DOHH2 (cell line): ENCODE measurements around the gene MYCL.
A peak's percentile ranks its signal among the peaks of the same experiment; 100 is the strongest.

Experiments used
- H3F3A ChIP-seq: fragments of 200-600 bp; sonication (generic), shearing (Covaris generic); 2 replicates; pipeline ENCODE4 v1.6.0; 2016; ENCODE audit warnings: antibody characterized with exemption, mild to moderate bottlenecking; ENCODE audit not compliant: control insufficient read depth, insufficient read depth
- H3K27ac ChIP-seq: fragments of 200-600 bp; sonication (generic); 2 replicates; pipeline ENCODE4 v1.5.1; 2014; ENCODE audit warnings: low read depth, mild to moderate bottlenecking, low read length, moderate library complexity
- H3K27me3 ChIP-seq: fragments of 200-600 bp; sonication (generic); 2 replicates; pipeline ENCODE4 v1.6.1; 2014; ENCODE audit warnings: mild to moderate bottlenecking, low read length, mixed read lengths; ENCODE audit not compliant: control insufficient read depth
- H3K36me3 ChIP-seq: fragments of 200-600 bp; sonication (generic); 2 replicates; pipeline ENCODE4 v1.6.1; 2014; ENCODE audit warnings: mild to moderate bottlenecking, low read length, moderate library complexity, mixed read lengths; ENCODE audit not compliant: control insufficient read depth
- H3K4me1 ChIP-seq: fragments of 200-600 bp; sonication (generic); 2 replicates; pipeline ENCODE4 v1.6.1; 2014; ENCODE audit warnings: mild to moderate bottlenecking, low read length, mixed read lengths; ENCODE audit not compliant: control insufficient read depth
- H3K4me2 ChIP-seq: fragments of 200-600 bp; sonication (generic); 2 replicates; pipeline ENCODE4 v1.6.0; 2014; ENCODE audit warnings: mild to moderate bottlenecking, low read length, moderate library complexity
- H3K4me3 ChIP-seq: fragments of 200-600 bp; sonication (generic); 2 replicates; pipeline ENCODE4 v1.5.1; 2014; ENCODE audit warnings: mild to moderate bottlenecking, low read length, mixed read lengths
- H3K79me2 ChIP-seq: fragments of 200-600 bp; sonication (generic); 2 replicates; pipeline ENCODE4 v1.6.1; 2014; ENCODE audit warnings: mild to moderate bottlenecking, low read length, mixed read lengths; ENCODE audit not compliant: control insufficient read depth
- H3K9me2 ChIP-seq: fragments of 200-600 bp; sonication (generic); replicated peaks from 2 replicates; pipeline ENCODE4 v1.6.1; 2014; ENCODE audit warnings: mild to moderate bottlenecking, low read length, mixed read lengths; ENCODE audit not compliant: control insufficient read depth
- H3K9me3 ChIP-seq: fragments of 200-600 bp; sonication (generic); 2 replicates; pipeline ENCODE4 v1.6.1; 2014; ENCODE audit warnings: antibody characterized with exemption, low read length, mixed read lengths; ENCODE audit not compliant: control insufficient read depth, insufficient read depth
- H4K20me1 ChIP-seq: fragments of 200-600 bp; sonication (generic); 2 replicates; pipeline ENCODE4 v1.6.0; 2014; ENCODE audit warnings: low read depth, mild to moderate bottlenecking, antibody characterized with exemption, low read length, moderate library complexity; ENCODE audit not compliant: control insufficient read depth, insufficient read depth
- CTCF ChIP-seq: fragments of 200-600 bp; sonication (generic); IDR thresholded peaks from one replicate; pipeline ENCODE4 v1.5.1; 2014; ENCODE audit warnings: antibody characterized with exemption, mild to moderate bottlenecking, low read depth, low read length; ENCODE audit not compliant: poor library complexity, severe bottlenecking
- EZH2phosphoT487 ChIP-seq: fragments of 200-600 bp; sonication (generic); IDR thresholded peaks from 2 replicates; pipeline ENCODE4 v1.6.1; 2017; ENCODE audit warnings: borderline replicate concordance, mild to moderate bottlenecking, antibody characterized with exemption, low read length, moderate library complexity, mixed read lengths

Gene MYCL

GRCh38 chr1:39946216-39946615 lies 44.5 kb upstream of the MYCL start:
- Histone ChIP-seq H3K27me3 (peaks cover 3% of the 10 kb centered on the region; the same call in 1 of the 2 replicates), H4K20me1 (no peaks in the 10 kb centered on the region), H3K79me2 (no peaks in the 10 kb centered on the region), H3F3A (no peaks in the 10 kb centered on the region), H3K36me3 (no peaks in the 10 kb centered on the region), H3K4me1 (peaks cover 13% of the 10 kb centered on the region), H3K27ac (no peak overlapping the region), H3K9me3 (no peaks in the 10 kb centered on the region), H3K4me3 (peak overlapping the region; percentile 32; the same call in 1 of the 2 replicates), H3K4me2 (peak overlapping the region; percentile 47), H3K9me2 (no peaks in the 10 kb centered on the region)
- no peak for TF ChIP-seq EZH2phosphoT487
- TF ChIP-seq CTCF, result no peak

- Histone ChIP-seq H3K4me2 (no peak overlapping the region), H3K27me3 (peaks cover 3% of the 10 kb centered on the region; the same call in 1 of the 2 replicates), H3K9me2 (no peaks in the 10 kb centered on the region), H3K27ac (no peak overlapping the region), H3F3A (no peaks in the 10 kb centered on the region), H3K4me3 (no peak overlapping the region), H3K36me3 (no peaks in the 10 kb centered on the region), H3K79me2 (no peaks in the 10 kb centered on the region), H3K4me1 (peaks cover 13% of the 10 kb centered on the region), H3K9me3 (no peaks in the 10 kb centered on the region), H4K20me1 (no peaks in the 10 kb centered on the region)
- no peak for TF ChIP-seq EZH2phosphoT487
- no peak for TF ChIP-seq CTCF
Observed at GRCh38 chr1:39944410-39945112, 42.8 kb upstream of the MYCL start.

- TF ChIP-seq EZH2phosphoT487 (no peak), CTCF (no peak)
- H3K36me3 ChIP-seq, result no peaks in the 10 kb centered on the region
- no peaks in the 10 kb centered on the region for H4K20me1 ChIP-seq
- no peak overlapping the region for H3K4me2 ChIP-seq
- no peaks in the 10 kb centered on the region for H3K79me2 ChIP-seq
- no peaks in the 10 kb centered on the region for H3K9me2 ChIP-seq
- H3K27ac ChIP-seq, result no peak overlapping the region
- no peak overlapping the region for H3K4me3 ChIP-seq
- no peaks in the 10 kb centered on the region for H3F3A ChIP-seq
- peaks cover 13% of the 10 kb centered on the region for H3K4me1 ChIP-seq
- H3K9me3 ChIP-seq, result no peaks in the 10 kb centered on the region
- H3K27me3 ChIP-seq, result peaks cover 3% of the 10 kb centered on the region; the same call in 1 of the 2 replicates
Observed at GRCh38 chr1:39943471-39944290, 42.0 kb upstream of the MYCL start.
